H1 (cell line): ENCODE results near the gene TEN1. TPM values are rescaled to one million over a fixed set of nuclear protein-coding genes. Genes with fewer than 3 reads are reported as not detected.

Source experiments
- CTCF ChIA-PET: fragments of 300-600 bp; sonication (Branson Sonifier 250); formaldehyde crosslinking; loops from one replicate; lab custom pipeline; 2021; ENCODE audit not compliant: partially characterized antibody; lab: Charles Lee
- POLR2A ChIA-PET: fragments of 300-600 bp; sonication (Branson Sonifier 250); formaldehyde crosslinking; loops from one replicate; lab custom pipeline; 2021; ENCODE audit warnings: inconsistent platforms; ENCODE audit not compliant: partially characterized antibody; lab: Charles Lee
- DNase-seq, 2 experiments: peaks; one replicate each; pipeline versions ENCODE4 v3.0.0 to v3.0.0-alpha.2; 2010 to 2022; ENCODE audit warnings: low spot score in 2 of 2, low read depth in 1 of 2, mixed read lengths in 1 of 2
- FAIRE-seq: peaks from 2 replicates; lab custom pipeline; 2011; peaks lifted over from hg19 to GRCh38; lab: Jason Lieb, UNC
- H2AFZ ChIP-seq: 2 replicates; pipeline ENCODE4 v1.8.1; 2012; ENCODE audit warnings: low read length, inconsistent platforms
- H2AK5ac ChIP-seq: 2 replicates; pipeline ENCODE4 v1.6.1; 2013; ENCODE audit warnings: low read depth, low read length
- H2BK120ac ChIP-seq: replicated peaks from 2 replicates; pipeline ENCODE3; 2013; ENCODE audit warnings: low read depth, low read length, inconsistent platforms
- H2BK12ac ChIP-seq: 2 replicates; pipeline ENCODE4 v1.6.1; 2013; ENCODE audit warnings: low read depth, low read length
- H2BK15ac ChIP-seq: 2 replicates; pipeline ENCODE4 v1.6.1; 2013; ENCODE audit warnings: low read length
- H2BK20ac ChIP-seq: 2 replicates; pipeline ENCODE4 v1.6.1; 2013; ENCODE audit warnings: low read length
- H2BK5ac ChIP-seq: 2 replicates; pipeline ENCODE4 v1.6.1; 2013; ENCODE audit warnings: low read depth, low read length
- H3K14ac ChIP-seq: 2 replicates; pipeline ENCODE4 v1.6.1; 2013; ENCODE audit warnings: inconsistent platforms; ENCODE audit not compliant: insufficient read length
- H3K18ac ChIP-seq: 2 replicates; pipeline ENCODE4 v1.6.1; 2013; ENCODE audit warnings: low read length; ENCODE audit errors: extremely low read depth
- H3K23ac ChIP-seq: 2 replicates; pipeline ENCODE4 v1.6.1; 2013; ENCODE audit warnings: inconsistent platforms; ENCODE audit not compliant: insufficient read length
- H3K23me2 ChIP-seq: 2 replicates; pipeline ENCODE4 v1.6.1; 2013; ENCODE audit warnings: low read depth, low read length
- H3K27ac ChIP-seq: 2 replicates; pipeline ENCODE4 v1.6.1; 2011; ENCODE audit warnings: low read depth, low read length, inconsistent platforms
- H3K27me3 ChIP-seq, 4 experiments: replicated peaks in 1 of 4; 1 replicate in 1 of 4; 2 replicates in 3 of 4; pipeline versions ENCODE4 v1.6.1 to v1.8.1; 2011 to 2013; ENCODE audit warnings: low read length in 3 of 4, mild to moderate bottlenecking in 3 of 4, inconsistent platforms in 2 of 4, mixed read lengths in 2 of 4, moderate library complexity in 1 of 4; ENCODE audit not compliant: control insufficient read depth in 3 of 4, insufficient read depth in 3 of 4; ENCODE audit errors: extremely low read depth in 1 of 4
- H3K36me3 ChIP-seq, 4 experiments: 2 replicates each; pipeline versions ENCODE4 v1.6.1 to v1.8.1; 2011 to 2013; ENCODE audit warnings: mild to moderate bottlenecking in 4 of 4, low read length in 3 of 4, moderate library complexity in 2 of 4, control low read depth in 1 of 4, inconsistent platforms in 1 of 4; ENCODE audit not compliant: insufficient read depth in 4 of 4, control insufficient read depth in 2 of 4
- H3K4ac ChIP-seq: replicated peaks from 2 replicates; pipeline ENCODE3; 2013; ENCODE audit warnings: low read length, low read depth, mixed read lengths, inconsistent platforms; ENCODE audit not compliant: insufficient read length
- H3K4me1 ChIP-seq, 4 experiments: replicated peaks in 1 of 4; 1 replicate in 1 of 4; 2 replicates in 3 of 4; pipeline versions ENCODE4 v1.6.1 to v1.8.1; 2011 to 2013; ENCODE audit warnings: low read length in 3 of 4, inconsistent platforms in 2 of 4, mixed read lengths in 1 of 4; ENCODE audit not compliant: insufficient read depth in 4 of 4, control insufficient read depth in 3 of 4
- H3K4me2 ChIP-seq, 2 experiments: 2 replicates each; pipeline versions ENCODE4 v1.6.1 to v1.8.1; 2011 to 2013; ENCODE audit warnings: low read depth in 2 of 2, low read length in 2 of 2, control low read depth in 1 of 2, inconsistent platforms in 1 of 2, mild to moderate bottlenecking in 1 of 2; ENCODE audit not compliant: insufficient read depth in 1 of 2
- H3K4me3 ChIP-seq, 4 experiments: fragments of 200-600, 300-600 bp in 1 of 4; sonication (generic), shearing (Covaris generic), sonication (Bioruptor Twin) in 1 of 4; 2 replicates each; pipeline versions ENCODE4 v1.5.1 to v1.8.1; 2011 to 2016; ENCODE audit warnings: low read length in 4 of 4, low read depth in 3 of 4, control low read depth in 2 of 4, inconsistent platforms in 2 of 4, mild to moderate bottlenecking in 2 of 4, mixed read lengths in 1 of 4, moderate library complexity in 1 of 4; ENCODE audit not compliant: insufficient read depth in 2 of 4; ENCODE audit errors: extremely low read depth in 1 of 4
- H3K56ac ChIP-seq: replicated peaks from 2 replicates; pipeline ENCODE3; 2013; ENCODE audit warnings: low read depth, mild to moderate bottlenecking, mixed read lengths, low read length, inconsistent platforms; ENCODE audit not compliant: insufficient read length
- H3K79me1 ChIP-seq: 2 replicates; pipeline ENCODE4 v1.6.1; 2013; ENCODE audit warnings: low read depth, low read length, control low read depth
- H3K79me2 ChIP-seq, 2 experiments: 2 replicates each; pipeline versions ENCODE4 v1.6.1 to v1.8.1; 2012 to 2013; ENCODE audit warnings: low read length in 2 of 2, mild to moderate bottlenecking in 2 of 2, inconsistent platforms in 1 of 2; ENCODE audit not compliant: insufficient read depth in 2 of 2, control insufficient read depth in 1 of 2
- H3K9ac ChIP-seq, 4 experiments: replicated peaks in 1 of 4; 1 replicate in 1 of 4; 2 replicates in 3 of 4; pipeline versions ENCODE4 v1.6.1 to v1.8.1; 2011 to 2013; ENCODE audit warnings: low read depth in 3 of 4, low read length in 3 of 4, control low read depth in 2 of 4, mild to moderate bottlenecking in 2 of 4, moderate library complexity in 2 of 4, inconsistent platforms in 1 of 4; ENCODE audit errors: extremely low read depth in 1 of 4
- H3K9me3 ChIP-seq, 2 experiments: 2 replicates each; pipeline versions ENCODE4 v1.6.1 to v1.8.1; 2012 to 2013; ENCODE audit warnings: mild to moderate bottlenecking in 2 of 2, moderate library complexity in 2 of 2, control low read depth in 1 of 2, inconsistent platforms in 1 of 2, low read depth in 1 of 2, low read length in 1 of 2, mixed read lengths in 1 of 2; ENCODE audit not compliant: insufficient read depth in 2 of 2
- H4K20me1 ChIP-seq, 2 experiments: replicated peaks in 1 of 2; 2 replicates each; pipeline versions ENCODE3 to v1.8.1; 2011 to 2013; ENCODE audit warnings: inconsistent platforms in 2 of 2, low read length in 2 of 2, mild to moderate bottlenecking in 1 of 2; ENCODE audit not compliant: insufficient read depth in 2 of 2, control insufficient read depth in 1 of 2
- H4K5ac ChIP-seq: 2 replicates; pipeline ENCODE4 v1.6.1; 2013; ENCODE audit warnings: low read length, low read depth, mixed read lengths, inconsistent platforms; ENCODE audit not compliant: insufficient read length
- H4K8ac ChIP-seq: 2 replicates; pipeline ENCODE4 v1.8.0; 2013; ENCODE audit warnings: mild to moderate bottlenecking, moderate library complexity, low read length, inconsistent platforms; ENCODE audit not compliant: insufficient read depth; ENCODE audit errors: extremely low read depth
- H4K91ac ChIP-seq: replicated peaks from 2 replicates; pipeline ENCODE3; 2013; ENCODE audit warnings: low read length, mixed read lengths, inconsistent platforms; ENCODE audit not compliant: insufficient read length
- ASH2L ChIP-seq: fragments of 200-600, 300-600 bp; sonication (generic); IDR thresholded peaks from one replicate; pipeline ENCODE4 v1.7.1; 2017; ENCODE audit warnings: low read length
- CTBP2 ChIP-seq: IDR thresholded peaks from 2 replicates; pipeline ENCODE4 v1.7.0; 2011; ENCODE audit warnings: borderline replicate concordance, mild to moderate bottlenecking, moderate library complexity, mixed read lengths, low read length; ENCODE audit not compliant: insufficient read depth, insufficient read length
- RAD21 ChIP-seq, 2 experiments: IDR thresholded peaks in 1 of 2; conservative IDR thresholded peaks in 1 of 2; 2 replicates each; pipeline ENCODE4 v1.6.1; 2011; ENCODE audit warnings: low read depth in 2 of 2, low read length in 2 of 2, improper control_type of control experiment in 1 of 2, inconsistent platforms in 1 of 2, mild to moderate bottlenecking in 1 of 2, moderate library complexity in 1 of 2
- YY1 ChIP-seq: IDR thresholded peaks from 2 replicates; pipeline ENCODE4 v1.6.1; 2011; ENCODE audit warnings: low read depth, mild to moderate bottlenecking, low read length
- WGBS, 2 experiments: shearing (Covaris generic) in 1 of 2; methylation state at CpG; one replicate each; pipeline versions ENCODE4 v1.1.6 to v1.1.7; 2013 to 2015; ENCODE audit warnings: low lambda C conversion rate in 2 of 2, mixed read lengths in 2 of 2, inconsistent platforms in 1 of 2, low coverage in 1 of 2, missing lambda C conversion rate in 1 of 2; ENCODE audit not compliant: insufficient replicate concordance in 2 of 2, insufficient coverage in 1 of 2, insufficient read length in 1 of 2; ENCODE audit errors: extremely low coverage in 1 of 2, missing lambda C conversion rate in 1 of 2; 5-methylcytosine and 5-hydroxymethylcytosine counted together
- polyA plus RNA-seq, 7 experiments: library from polyadenylated mRNA; depleted of rRNA in 3 of 7; stranded (reverse) in 5 of 7; unstranded in 2 of 7; fragments of >200 nt in 5 of 7; fragments of 200-250 nt in 2 of 7; gene quantifications; 1 replicate in 5 of 7; 2 replicates in 1 of 7; 4 replicates in 1 of 7; pipeline versions ENCODE4 v1.2.1 to v1.2.3, GENCODE V29; 2011 to 2013; ENCODE audit warnings: missing spikeins in 2 of 7, mixed read lengths in 2 of 7
- total RNA-seq: library from RNA; stranded (reverse); fragmentation: NEBNext Ultra II Directional; extraction: Animal tissue kit (Norgen Biotek cat#: 25700); gene quantifications from 2 replicates; pipeline ENCODE4 v1.2.1, GENCODE V29; 2021

TEN1 gene
- total and polyA plus RNA-seq, 2 of the 8 experiments (the other 6 are each of a cell fraction or from before 2014, with no cell fraction given): 15.9 to 18.7 TPM

GRCh38 chr17:75979705-75980187, 706 bp downstream of the TEN1 start:
- ChIA-PET POLR2A (interaction anchor here (0.7 to 1.7 kb wide), 7 partner anchors 9 to 200 kb away, joined by 3 to 6 read pairs (median 3); partner anchors contain the start of gene EXOC7), CTCF (interaction anchor here (0.8 to 1.8 kb wide), 4 partner anchors 17 to 230 kb away, joined by 3 to 12 read pairs (median 6); partner anchors contain the start of gene CDK3)
- no peaks in the 10 kb centered on the region for H3K9me3 ChIP-seq
- peak overlapping the region; percentile 98 for H4K8ac ChIP-seq
- FAIRE-seq (no peak), DNase-seq (no peak)
- H2BK120ac ChIP-seq: peak overlapping the region; percentile 38
- WGBS, 2 experiments: 10% methylated on average over 17 of the region's 19 CpGs; no CpG with 5 or more reads in 1 of the 2 experiments
- no peaks in the 10 kb centered on the region for H4K20me1 ChIP-seq
- peak overlapping the region; percentile 94 for H2BK5ac ChIP-seq
- H2BK12ac ChIP-seq: peak overlapping the region; percentile 64; the same call in 1 of the 2 replicates
- H3K79me2 ChIP-seq: peaks cover 0 to 32% of the 10 kb centered on the region in 2 experiments; a peak in 3 of 4 replicates
- peak overlapping the region; percentile 53 for H4K5ac ChIP-seq
- peak overlapping the region; percentile 86 for H3K56ac ChIP-seq
- H2BK15ac ChIP-seq: no peak overlapping the region
- no peak overlapping the region for H3K23ac ChIP-seq
- H3K18ac ChIP-seq: peak overlapping the region; percentile 68; the same call in 1 of the 2 replicates
- H3K9ac ChIP-seq: peak overlapping the region; percentile 40 to 86 (median 83)
- H3K36me3 ChIP-seq: peaks cover 0 to 11% (median 0%) of the 10 kb centered on the region in 4 experiments; a peak in 1 of 8 replicates
- H3K4me3 ChIP-seq: peak overlapping the region; percentile 72 to 88 (median 86)
- no peak overlapping the region for H2BK20ac ChIP-seq
- H2AFZ ChIP-seq: peak overlapping the region; percentile 23; the same call in 1 of the 2 replicates
- H3K4me1 ChIP-seq: peaks cover 6 to 15% (median 13%) of the 10 kb centered on the region in 4 experiments
- H2AK5ac ChIP-seq: peak overlapping the region; percentile 17
- H3K4ac ChIP-seq: peak overlapping the region; percentile 63
- no peak overlapping the region for H3K14ac ChIP-seq
- H3K27ac ChIP-seq: peak overlapping the region; percentile 93
- H3K27me3 ChIP-seq: no peaks in the 10 kb centered on the region
- H3K23me2 ChIP-seq: peaks cover 8% of the 10 kb centered on the region; the same call in 1 of the 2 replicates
- peak overlapping the region; percentile 92 to 94 for H3K4me2 ChIP-seq
- H4K91ac ChIP-seq: peak overlapping the region; percentile 86
- 0 out of 2 replicates have a peak, but pooled peaks cover 3% of the 10 kb centered on the region for H3K79me1 ChIP-seq
- peak; percentile 18 for TF ChIP-seq ASH2L
- TF ChIP-seq CTBP2: no peak
- peak; percentile 83 for TF ChIP-seq YY1
- TF ChIP-seq RAD21 (IDR thresholded peaks at IDR 0.05 in 1 of 2, conservative IDR thresholded peaks at IDR 0.05 in 1 of 2; ENCODE audit: low read depth in 2 of 2, low read length in 2 of 2): no peak
